Activated naive CD4-positive, alpha-beta T cell treated with anti-CD3 and anti-CD28 coated beads, Interleukin-2, amount 50 U/mL, for 72 hours (primary cell): ENCODE results near the gene ZNF560. TPM values are rescaled to one million over a fixed set of nuclear protein-coding genes. Genes with fewer than 3 reads are reported as not detected.
A peak's percentile ranks its signal among the peaks of the same experiment; 100 is the strongest.
"Not testable (repeated sequence)": the region's sequence is repeated elsewhere in the genome, so short reads cannot be mapped to it uniquely, and the experiment has no call there.

Experiments used
- ATAC-seq, 2 donors: fragments of 150-1000 bp; cut with Tn5 transposase; 2 replicates each; pipeline ENCODE4 v1.10.0; 2021; ENCODE audit warnings: mild to moderate bottlenecking in 2 of 2, moderate library complexity in 2 of 2
- DNase-seq, 2 donors: peaks; one replicate each; pipeline ENCODE4 v3.0.0; 2021 to 2022; ENCODE audit warnings: low spot score in 2 of 2
- H3K27ac Mint-ChIP-seq, 2 donors: one replicate each; pipeline ENCODE4 v1.8.0; 2022; ENCODE audit warnings: mild to moderate bottlenecking in 2 of 2, mixed read lengths in 2 of 2
- H3K36me3 Mint-ChIP-seq, 2 donors: one replicate each; pipeline ENCODE4 v1.8.0; 2022; ENCODE audit warnings: mixed read lengths in 2 of 2
- H3K9me3 Mint-ChIP-seq, 2 donors: one replicate each; pipeline ENCODE4 v1.8.0; 2022; ENCODE audit warnings: mixed read lengths in 2 of 2
- total RNA-seq, 2 donors: library from RNA; stranded (reverse); gene quantifications; one replicate each; pipeline ENCODE4 v1.2.3, GENCODE V29; 2022

ZNF560 gene
- total RNA-seq, result under 1 TPM in 1 of 2 donors, not detected in 1; 0.27 TPM

- ATAC-seq, result peak; percentile 64 to 66
- peak in 1 of 2 donors; percentile 7 for DNase-seq
- peak within 1 kb of the TSS in 1 of 2 donors; percentile 89 for H3K27ac Mint-ChIP-seq
- H3K36me3 Mint-ChIP-seq, result peaks cover 38 to 43% of the 10 kb centered on the region in 2 donors
- peaks cover 27 to 31% of the 10 kb centered on the region in 2 donors for H3K9me3 Mint-ChIP-seq
Observed at GRCh38 chr19:9498183-9498902, at the start of gene ZNF560. ZNF560 (minus strand) TSS chr19:9498616; CDS start chr19:9475313, 23,303 bp downstream.

- ATAC-seq (no peak), DNase-seq (no peak)
- peaks cover 20% of the 10 kb centered on the region in 2 donors for H3K9me3 Mint-ChIP-seq
- peaks cover 26 to 27% of the 10 kb centered on the region in 2 donors for H3K36me3 Mint-ChIP-seq
- H3K27ac Mint-ChIP-seq, result no peak overlapping the region
Observed at GRCh38 chr19:9547870-9548269, 49.5 kb upstream of the ZNF560 start.

- DNase-seq, H3K27ac Mint-ChIP-seq, ATAC-seq: not testable (repeated sequence)
- peaks cover 12 to 28% of the 10 kb centered on the region in 2 donors for H3K9me3 Mint-ChIP-seq
- peaks cover 29 to 46% of the 10 kb centered on the region in 2 donors for H3K36me3 Mint-ChIP-seq
Observed at GRCh38 chr19:9541281-9541680, 42.9 kb upstream of the ZNF560 start.

- DNase-seq, ATAC-seq: not testable (repeated sequence)
- Mint-ChIP-seq H3K27ac (peak overlapping the region; percentile 57 to 98), H3K9me3 (peaks cover 21 to 40% of the 10 kb centered on the region in 2 donors), H3K36me3 (peaks cover 42 to 60% of the 10 kb centered on the region in 2 donors)
Observed at GRCh38 chr19:9539921-9540320, 41.5 kb upstream of the ZNF560 start.

GRCh38 chr19:9539201-9539600 lies 40.8 kb upstream of the ZNF560 start:
- ATAC-seq, DNase-seq: not testable (repeated sequence)
- peaks cover 50 to 67% of the 10 kb centered on the region in 2 donors for H3K36me3 Mint-ChIP-seq
- peaks cover 21 to 40% of the 10 kb centered on the region in 2 donors for H3K9me3 Mint-ChIP-seq
- peak overlapping the region; percentile 86 to 98 for H3K27ac Mint-ChIP-seq

- Mint-ChIP-seq H3K27ac (peak within 1 kb of the TSS; percentile 97 to 98), H3K9me3 (peaks cover 26 to 48% of the 10 kb centered on the region in 2 donors), H3K36me3 (peaks cover 57 to 75% of the 10 kb centered on the region in 2 donors)
- DNase-seq (peak; percentile 80 to 85), ATAC-seq (peak; percentile 93 to 95)
Observed at GRCh38 chr19:9538183-9539058, 40.0 kb upstream of the ZNF560 start, which contains the start of gene ZNF426. ZNF426 (minus strand) TSS chr19:9538645; CDS start chr19:9536232, 2,413 bp downstream.

- H3K36me3 Mint-ChIP-seq, result peaks cover 82 to 93% of the 10 kb centered on the region in 2 donors
- peak overlapping the region in 1 of 2 donors; percentile 17 for H3K27ac Mint-ChIP-seq
- H3K9me3 Mint-ChIP-seq, result peaks cover 41 to 56% of the 10 kb centered on the region in 2 donors
- DNase-seq (no peak), ATAC-seq (no peak)
Observed at GRCh38 chr19:9535934-9536333, 37.5 kb upstream of the ZNF560 start.

- Mint-ChIP-seq H3K9me3 (peaks cover 46 to 58% of the 10 kb centered on the region in 2 donors), H3K36me3 (peaks cover 91 to 98% of the 10 kb centered on the region in 2 donors), H3K27ac (no peak overlapping the region)
- DNase-seq (no peak), ATAC-seq (peak; percentile 46 to 98)
Observed at GRCh38 chr19:9531933-9532332, 33.5 kb upstream of the ZNF560 start.

GRCh38 chr19:9528757-9529336 lies 30.4 kb upstream of the ZNF560 start:
- no peak for DNase-seq
- Mint-ChIP-seq H3K27ac (no peak overlapping the region), H3K9me3 (peaks cover 45 to 65% of the 10 kb centered on the region in 2 donors), H3K36me3 (peaks cover 89 to 94% of the 10 kb centered on the region in 2 donors)
- ATAC-seq, result no peak

GRCh38 chr19:9523885-9524474 lies 25.6 kb upstream of the ZNF560 start:
- ATAC-seq (no peak), DNase-seq (no peak)
- H3K9me3 Mint-ChIP-seq, result peaks cover 45 to 53% of the 10 kb centered on the region in 2 donors
- H3K27ac Mint-ChIP-seq, result no peak overlapping the region
- peaks cover 63 to 78% of the 10 kb centered on the region in 2 donors for H3K36me3 Mint-ChIP-seq

GRCh38 chr19:9507285-9507684 lies 8.9 kb upstream of the ZNF560 start:
- peaks cover 30 to 48% of the 10 kb centered on the region in 2 donors for H3K36me3 Mint-ChIP-seq
- peaks cover 33 to 50% of the 10 kb centered on the region in 2 donors for H3K9me3 Mint-ChIP-seq
- no peak for DNase-seq
- no peak for ATAC-seq
- no peak overlapping the region for H3K27ac Mint-ChIP-seq

- ATAC-seq (no peak), DNase-seq (no peak)
- H3K27ac Mint-ChIP-seq, result no peak overlapping the region
- H3K36me3 Mint-ChIP-seq, result peaks cover 35 to 39% of the 10 kb centered on the region in 2 donors
- H3K9me3 Mint-ChIP-seq, result peaks cover 27 to 35% of the 10 kb centered on the region in 2 donors
Observed at GRCh38 chr19:9500796-9501195, 2.4 kb upstream of the ZNF560 start.

- Mint-ChIP-seq H3K9me3 (peaks cover 13 to 24% of the 10 kb centered on the region in 2 donors), H3K27ac (no peak overlapping the region)
Observed at GRCh38 chr19:9494096-9494495, 4.3 kb downstream of the ZNF560 start.

GRCh38 chr19:9487016-9487415 lies 11.4 kb downstream of the ZNF560 start:
- H3K36me3 Mint-ChIP-seq, result peaks cover 22% of the 10 kb centered on the region in 2 donors
- ATAC-seq (no peak), DNase-seq (no peak)
- peaks cover 20 to 25% of the 10 kb centered on the region in 2 donors for H3K9me3 Mint-ChIP-seq
- H3K27ac Mint-ChIP-seq, result no peak overlapping the region

More at GRCh38 chr19:9494096-9494495, 4.3 kb downstream of the ZNF560 start:
- no peak for DNase-seq
- peaks cover 19 to 36% of the 10 kb centered on the region in 2 donors for H3K36me3 Mint-ChIP-seq
- ATAC-seq, result no peak

GRCh38 chr19:9485140-9485539 lies 13.3 kb downstream of the ZNF560 start:
- ATAC-seq (no peak), DNase-seq (no peak)
- H3K9me3 Mint-ChIP-seq, result peaks cover 24 to 28% of the 10 kb centered on the region in 2 donors
- peaks cover 26 to 27% of the 10 kb centered on the region in 2 donors for H3K36me3 Mint-ChIP-seq
- H3K27ac Mint-ChIP-seq, result no peak overlapping the region

GRCh38 chr19:9474975-9475374 lies 23.4 kb downstream of the ZNF560 start:
- peaks cover 26 to 42% of the 10 kb centered on the region in 2 donors for H3K36me3 Mint-ChIP-seq
- no peak for ATAC-seq
- no peak overlapping the region for H3K27ac Mint-ChIP-seq
- DNase-seq, result no peak
- H3K9me3 Mint-ChIP-seq, result peaks cover 39 to 50% of the 10 kb centered on the region in 2 donors
